HG02588 (cell line): ENCODE measurements around the gene ZRANB1.

Experiments
- ATAC-seq: cut with Tn5 transposase; IDR thresholded peaks from one replicate; pipeline ENCODE4 v1.9.1; 2021; ENCODE audit warnings: mild to moderate bottlenecking, moderate library complexity; ENCODE audit not compliant: unreplicated experiment

ZRANB1 gene

GRCh38 chr10:124918906-124919305, 23.0 kb upstream of the ZRANB1 start:
- no peak for ATAC-seq

GRCh38 chr10:124921261-124921660, 20.7 kb upstream of the ZRANB1 start:
- ATAC-seq: no peak

DNA sequence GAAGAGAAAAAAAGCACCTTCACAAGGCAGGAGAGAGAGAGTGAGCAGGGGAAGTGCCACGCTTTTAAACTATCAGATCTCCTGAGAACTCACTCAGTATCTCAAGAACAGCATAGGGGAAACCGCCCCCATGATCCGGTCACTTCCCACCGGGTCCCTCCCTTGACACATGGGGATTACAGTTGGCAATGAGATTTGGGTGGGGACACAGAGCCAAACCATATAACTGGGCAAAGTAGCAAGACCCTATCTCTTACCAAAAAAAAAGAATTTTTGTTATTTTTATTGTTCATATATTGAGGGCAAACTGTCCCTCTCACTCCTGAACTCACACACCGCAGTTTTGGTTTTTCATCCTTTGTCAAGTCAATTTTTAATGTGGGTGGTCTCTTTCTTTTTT, 18.2 kb upstream of the ZRANB1 start:
- no peak for ATAC-seq

GRCh38 chr10:124926548-124926947, 15.4 kb upstream of the ZRANB1 start:
- ATAC-seq: no peak

DNA sequence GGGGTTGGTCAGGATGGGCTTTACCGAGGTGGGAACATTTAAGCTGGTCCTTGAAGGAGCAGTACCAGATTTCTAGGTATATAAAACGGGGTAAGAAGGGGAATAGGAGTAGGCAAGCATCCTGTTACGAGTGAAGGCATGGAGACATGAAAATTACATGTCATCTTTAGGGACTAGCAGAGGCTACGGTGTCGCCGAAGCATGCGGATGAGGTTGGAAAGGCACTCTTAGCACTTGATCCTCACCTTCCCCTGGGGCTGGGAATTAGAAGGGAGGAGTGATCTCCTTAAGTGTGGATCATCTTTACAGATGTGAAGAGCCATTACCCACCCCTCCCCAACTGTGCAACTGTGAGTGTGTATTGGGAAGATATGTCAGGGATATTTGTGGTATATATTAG, 13.8 kb upstream of the ZRANB1 start:
- ATAC-seq: no peak

- ATAC-seq: no peak
These were observed 13.4 kb upstream of the ZRANB1 start for GRCh38 chr10:124928545-124928944.

DNA sequence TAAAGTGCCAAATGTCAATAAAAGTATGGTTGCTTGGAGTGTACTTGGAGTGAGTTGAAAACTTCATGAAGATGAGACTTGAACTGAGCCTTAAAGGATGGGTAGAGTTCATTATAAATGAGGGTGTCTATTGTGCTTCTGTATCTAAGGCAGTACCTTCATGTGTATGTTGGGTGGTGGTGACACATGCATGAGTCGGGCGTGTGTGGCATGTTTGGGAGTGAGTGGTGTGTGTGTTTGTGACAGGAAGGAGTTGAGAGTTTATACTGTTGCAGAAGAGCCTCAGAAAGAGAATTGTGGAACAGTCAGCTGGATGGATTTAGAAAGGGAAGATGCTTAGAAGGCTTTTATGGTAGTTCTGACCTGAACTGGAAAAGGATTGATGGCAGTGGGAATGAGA, 6.0 kb upstream of the ZRANB1 start:
- ATAC-seq: no peak

- ATAC-seq: no peak
These were observed 5.1 kb upstream of the ZRANB1 start for GRCh38 chr10:124936813-124937212.

DNA sequence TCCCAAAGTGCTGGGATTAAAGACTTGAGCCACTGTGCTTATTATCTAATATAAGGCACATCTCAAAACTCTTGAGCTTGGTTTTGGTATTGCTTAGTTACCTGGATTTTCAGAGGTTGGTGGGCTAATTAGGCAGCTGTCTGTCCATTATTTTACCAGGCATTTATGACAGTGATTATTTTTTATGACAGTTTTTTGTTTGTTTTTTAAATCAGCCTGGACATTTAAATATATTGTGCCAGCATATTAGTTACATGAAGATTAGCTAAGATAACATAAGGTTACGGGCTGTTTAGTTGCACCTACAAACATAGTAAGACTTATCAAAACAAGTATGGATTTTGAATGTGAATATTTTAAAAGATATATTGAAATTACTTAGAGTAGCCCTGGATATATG, 2.6 kb upstream of the ZRANB1 start:
- ATAC-seq: no peak

DNA sequence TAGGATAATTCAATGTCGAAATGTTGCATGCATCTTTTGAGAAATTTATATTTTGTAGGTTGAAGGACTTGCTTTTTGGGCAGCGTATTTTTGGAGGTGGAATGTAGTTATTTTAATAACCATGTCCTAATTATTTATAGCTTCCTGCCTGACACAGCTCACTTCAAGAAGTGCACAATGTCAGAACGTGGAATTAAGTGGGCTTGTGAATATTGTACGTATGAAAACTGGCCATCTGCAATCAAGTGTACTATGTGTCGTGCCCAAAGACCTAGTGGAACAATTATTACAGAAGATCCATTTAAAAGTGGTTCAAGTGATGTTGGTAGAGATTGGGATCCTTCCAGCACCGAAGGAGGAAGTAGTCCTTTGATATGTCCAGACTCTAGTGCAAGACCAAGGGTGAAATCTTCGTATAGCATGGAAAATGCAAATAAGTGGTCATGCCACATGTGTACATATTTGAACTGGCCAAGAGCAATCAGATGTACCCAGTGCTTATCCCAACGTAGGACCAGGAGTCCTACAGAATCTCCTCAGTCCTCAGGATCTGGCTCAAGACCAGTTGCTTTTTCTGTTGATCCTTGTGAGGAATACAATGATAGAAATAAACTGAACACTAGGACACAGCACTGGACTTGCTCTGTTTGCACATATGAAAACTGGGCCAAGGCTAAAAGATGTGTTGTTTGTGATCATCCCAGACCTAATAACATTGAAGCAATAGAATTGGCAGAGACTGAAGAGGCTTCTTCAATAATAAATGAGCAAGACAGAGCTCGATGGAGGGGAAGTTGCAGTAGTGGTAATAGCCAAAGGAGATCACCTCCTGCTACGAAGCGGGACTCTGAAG, 620 bp downstream of the ZRANB1 start:
- no peak for ATAC-seq

- no peak for ATAC-seq
These were observed 1.6 kb downstream of the ZRANB1 start for GRCh38 chr10:124943301-124944092.

DNA sequence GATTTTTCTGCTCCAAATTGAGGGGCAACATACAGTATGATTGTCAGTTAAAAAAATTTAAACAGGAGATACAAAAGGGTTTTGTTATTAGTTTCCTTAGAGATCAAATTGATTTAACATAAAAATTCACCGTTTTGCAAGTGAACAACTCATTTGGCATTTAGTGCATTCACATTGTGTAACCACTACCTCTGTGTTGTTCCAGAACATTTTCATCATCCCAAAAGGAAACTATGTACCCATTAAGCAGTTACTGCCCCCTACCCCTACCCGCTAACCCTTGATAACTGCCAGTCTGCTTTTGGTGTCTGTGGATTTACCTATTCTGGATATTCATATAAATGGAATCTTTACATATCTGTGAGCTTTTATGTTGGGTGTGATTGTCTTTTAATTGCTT, 3.1 kb downstream of the ZRANB1 start:
- ATAC-seq: no peak

DNA sequence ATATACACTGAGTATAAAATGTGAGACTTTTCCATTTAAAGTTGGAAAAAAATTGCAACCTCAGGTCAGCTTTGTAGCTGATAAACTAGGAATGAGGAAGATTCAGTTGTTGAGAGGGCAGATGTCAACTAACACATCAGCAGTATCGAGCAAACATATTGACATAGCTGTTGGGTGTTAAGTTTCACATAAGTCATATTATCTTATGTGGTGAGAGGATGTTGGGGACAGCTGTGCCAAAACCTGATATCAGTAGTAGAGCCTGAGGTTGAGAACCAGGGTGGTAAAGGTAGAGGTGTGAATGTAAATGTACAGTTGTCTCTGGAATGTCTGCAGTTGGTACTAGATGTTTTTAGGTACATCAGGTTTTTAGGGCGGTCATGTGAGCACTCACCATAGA, 5.0 kb downstream of the ZRANB1 start:
- ATAC-seq: no peak

DNA sequence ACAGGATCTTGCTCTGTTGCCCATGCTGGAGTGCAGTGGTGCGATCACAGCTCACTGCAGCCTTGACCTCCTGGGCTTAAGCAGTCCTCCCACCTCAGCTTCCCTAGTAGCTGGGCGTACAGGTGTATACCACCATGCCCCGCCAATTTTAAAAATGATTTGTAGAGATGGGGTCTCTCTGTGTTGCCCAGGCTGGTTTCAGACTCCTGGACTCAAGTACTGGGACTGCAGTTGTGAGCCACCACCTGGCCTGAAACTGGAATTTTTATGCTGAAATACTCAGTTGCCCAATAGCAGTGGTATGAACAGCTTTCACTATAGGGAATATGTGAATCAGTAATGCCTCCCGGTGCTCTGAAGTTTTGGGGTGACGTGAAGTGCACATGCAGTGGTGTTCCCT, 7.6 kb downstream of the ZRANB1 start:
- ATAC-seq: no peak

GRCh38 chr10:124952123-124952522, 10.2 kb downstream of the ZRANB1 start:
- ATAC-seq: no peak

- no peak for ATAC-seq
These were observed 11.5 kb downstream of the ZRANB1 start for GRCh38 chr10:124953421-124953820.

DNA sequence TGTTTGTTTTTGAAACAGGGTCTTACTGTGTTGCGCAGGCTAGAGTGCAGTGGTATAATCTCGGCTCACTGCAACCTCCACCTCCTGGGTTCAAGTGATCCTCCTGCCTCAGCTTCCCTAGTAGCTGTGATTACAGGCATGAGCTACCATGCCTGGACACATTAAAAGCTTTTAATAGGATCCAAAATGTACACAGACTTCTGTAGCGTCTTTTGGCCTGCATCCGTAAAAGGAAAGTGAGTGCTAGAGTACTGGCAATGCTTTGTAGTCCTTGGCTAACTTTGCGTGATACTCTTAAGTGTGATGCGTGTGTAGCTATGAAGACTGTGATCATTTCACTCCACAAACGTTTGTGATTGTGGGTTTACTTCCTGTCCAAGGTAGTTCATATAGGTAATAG, 13.3 kb downstream of the ZRANB1 start:
- ATAC-seq: no peak

DNA sequence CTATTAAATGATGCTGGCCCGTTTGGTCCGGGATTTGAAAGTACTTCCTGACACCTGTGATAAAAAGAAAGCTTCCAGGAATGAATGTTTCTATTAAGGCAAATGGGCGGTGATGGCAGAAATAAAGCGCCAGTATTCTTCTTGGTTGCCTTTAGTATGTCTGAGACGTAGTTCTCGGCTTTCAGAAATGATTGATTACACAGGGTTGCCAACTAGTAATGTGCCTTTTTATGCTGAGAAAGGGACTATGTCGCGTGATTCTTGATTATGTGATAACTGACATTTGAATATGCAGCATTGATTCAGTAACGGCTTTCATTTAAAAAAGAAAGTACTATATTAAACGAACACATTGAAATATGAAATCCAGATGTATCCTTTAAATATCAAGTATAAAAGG, 13.9 kb downstream of the ZRANB1 start:
- no peak for ATAC-seq

- ATAC-seq: no peak
These were observed 14.8 kb downstream of the ZRANB1 start for GRCh38 chr10:124956764-124957163.

DNA sequence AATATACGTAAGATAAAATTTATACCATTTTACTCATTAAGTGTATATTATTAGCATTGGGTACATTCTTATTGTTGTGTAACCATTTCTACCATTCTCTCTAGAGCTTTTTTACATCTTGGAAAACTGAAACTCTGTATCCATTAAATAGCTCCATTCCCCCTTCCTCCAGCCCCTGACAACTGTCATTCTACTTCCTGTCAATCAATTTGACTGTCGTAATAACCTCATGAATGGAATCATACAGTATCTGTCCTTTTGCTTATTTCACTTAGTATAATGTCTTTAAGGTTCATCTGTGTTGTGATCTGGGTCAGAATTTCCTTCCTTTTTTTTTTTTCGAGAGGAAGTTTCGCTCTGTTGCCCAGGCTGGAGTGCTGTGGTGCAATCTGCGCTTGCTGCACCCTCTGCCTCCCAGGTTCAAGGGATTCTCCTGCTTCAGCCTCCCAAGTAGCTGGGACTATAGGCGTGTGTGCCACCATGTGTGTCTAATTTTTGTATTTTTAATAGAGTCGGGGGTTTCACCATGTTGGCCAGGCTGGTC, 15.6 kb downstream of the ZRANB1 start:
- no peak for ATAC-seq

GRCh38 chr10:124959564-124959963, 17.6 kb downstream of the ZRANB1 start:
- no peak for ATAC-seq

DNA sequence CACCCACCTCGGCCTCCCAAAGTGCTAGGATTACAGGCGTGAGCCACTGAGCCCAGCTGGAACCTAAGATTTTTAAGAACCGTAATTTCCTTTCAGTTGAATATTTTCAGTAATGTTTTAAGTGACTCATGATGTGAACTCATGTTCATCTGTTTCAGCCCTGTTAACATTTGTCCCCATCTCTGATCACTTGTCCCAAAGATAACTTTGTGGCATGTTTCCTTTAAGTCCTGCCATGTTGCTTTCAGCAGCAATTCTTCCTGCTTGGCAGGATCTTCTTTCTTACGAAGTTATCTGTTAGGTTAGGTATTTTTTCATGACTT, 19.3 kb downstream of the ZRANB1 start:
- no peak for ATAC-seq
